K562 (cell line): Measurements from ENCODE around the gene SCFD2. TPM values are rescaled to one million over a fixed set of nuclear protein-coding genes. Genes with fewer than 3 reads are reported as not detected.

Source experiments
- ATAC-seq: fragments of 200-7000 bp; cut with Tn5 transposase; 3 replicates; pipeline ENCODE4 v1.9.1; 2020; ENCODE audit warnings: moderate library complexity
- BruUV-seq: library from RNA; stranded (reverse); fragments of 400-500 nt; replicated peaks from 2 replicates; lab custom pipeline; 2021; lab: Mats Ljungman, UMichigan
- CTCF ChIA-PET: fragments of 300-600 bp; formaldehyde crosslinking; extraction: SDS; loops from one replicate; lab custom pipeline; 2021; ENCODE audit warnings: low intra/inter-chr PET ratio; lab: Yijun Ruan, JAX
- POLR2A ChIA-PET: fragments of 300-600, 350-650 bp; sonication (Branson Sonifier 250); formaldehyde crosslinking; extraction: SDS; loops from one replicate; lab custom pipeline; 2021; ENCODE audit warnings: antibody characterized with exemption, inconsistent platforms; lab: Yijun Ruan, JAX
- DNase-seq, 4 experiments: peaks; one replicate each; pipeline versions ENCODE4 v3.0.0 to v3.0.0-alpha.2; 2011 to 2018; ENCODE audit warnings: low spot score in 3 of 4, mixed read lengths in 3 of 4; ENCODE audit errors: extremely low read depth in 1 of 4
- FAIRE-seq: peaks from 2 replicates; lab custom pipeline; 2011; peaks lifted over from hg19 to GRCh38; lab: Jason Lieb, UNC
- H2AFZ ChIP-seq: 2 replicates; pipeline ENCODE4 v1.6.0; 2011; ENCODE audit warnings: low read depth, low read length, control low read depth, inconsistent platforms
- H3K27ac ChIP-seq: fragments of 200-600 bp; 3 replicates; pipeline ENCODE4 v1.8.0; 2011; ENCODE audit warnings: low read depth, mild to moderate bottlenecking, control low read depth, inconsistent platforms, low read length, moderate library complexity, mixed read lengths; ENCODE audit errors: extremely low read depth
- H3K27me3 ChIP-seq, 2 experiments: fragments of 300-600 bp in 1 of 2; 2 replicates in 1 of 2; 3 replicates in 1 of 2; pipeline versions ENCODE4 v1.6.0 to v1.8.0; 2011; ENCODE audit warnings: inconsistent platforms in 2 of 2, low read length in 2 of 2, mild to moderate bottlenecking in 1 of 2, mixed read lengths in 1 of 2, moderate library complexity in 1 of 2; ENCODE audit not compliant: control insufficient read depth in 2 of 2, insufficient read depth in 2 of 2
- H3K36me3 ChIP-seq: fragments of 300-600 bp; 3 replicates; pipeline ENCODE4 v1.8.0; 2011; ENCODE audit warnings: mild to moderate bottlenecking, low read length, inconsistent platforms; ENCODE audit not compliant: control insufficient read depth, insufficient read depth
- H3K4me1 ChIP-seq, 2 experiments: fragments of 200-600 bp in 1 of 2; replicated peaks in 1 of 2; 2 replicates in 1 of 2; 3 replicates in 1 of 2; pipeline versions ENCODE4 v1.5.1 to v1.8.0; 2011; ENCODE audit warnings: inconsistent platforms in 2 of 2, low read length in 2 of 2, mild to moderate bottlenecking in 1 of 2, mixed read lengths in 1 of 2, moderate library complexity in 1 of 2; ENCODE audit not compliant: control insufficient read depth in 2 of 2, insufficient read depth in 2 of 2
- H3K4me2 ChIP-seq: 2 replicates; pipeline ENCODE4 v1.6.1; 2011; ENCODE audit warnings: low read length, control low read depth, inconsistent platforms, mixed read lengths; ENCODE audit not compliant: insufficient read depth
- H3K4me3 ChIP-seq: fragments of 200-600 bp; sonication (generic), shearing (Covaris generic); 2 replicates; pipeline ENCODE4 v1.5.1; 2016; ENCODE audit warnings: control low read depth, inconsistent platforms
- H3K79me2 ChIP-seq: fragments of 200-600 bp; 3 replicates; pipeline ENCODE4 v1.8.0; 2011; ENCODE audit warnings: low read length, inconsistent platforms; ENCODE audit not compliant: control insufficient read depth, insufficient read depth
- H3K9ac ChIP-seq, 2 experiments: 2 replicates each; pipeline versions ENCODE4 v1.6.0 to v1.6.1; 2011; ENCODE audit warnings: low read depth in 2 of 2, low read length in 2 of 2, control low read depth in 1 of 2, inconsistent platforms in 1 of 2, mild to moderate bottlenecking in 1 of 2, mixed read lengths in 1 of 2; ENCODE audit not compliant: insufficient read depth in 1 of 2
- H3K9me1 ChIP-seq: one replicate; pipeline ENCODE4 v1.6.0; 2011; ENCODE audit warnings: inconsistent platforms, mild to moderate bottlenecking, low read length, moderate library complexity; ENCODE audit not compliant: control insufficient read depth, insufficient read depth
- H3K9me3 ChIP-seq: replicated peaks from 2 replicates; pipeline ENCODE4 v1.5.1; 2011; ENCODE audit warnings: low read depth, low read length, inconsistent platforms; ENCODE audit not compliant: control insufficient read depth, insufficient read depth
- H4K20me1 ChIP-seq: replicated peaks from 2 replicates; pipeline ENCODE4 v1.6.1; 2011; ENCODE audit warnings: low read length, inconsistent platforms, mixed read lengths; ENCODE audit not compliant: control insufficient read depth, insufficient read depth
- AFF1 ChIP-seq, 2 experiments: fragments of 450-650 bp; IDR thresholded peaks; 2 replicates each; pipeline ENCODE4 v1.6.1; 2018; ENCODE audit warnings: mild to moderate bottlenecking in 2 of 2, low read depth in 1 of 2; ENCODE audit not compliant: partially characterized antibody in 2 of 2
- CSDE1 ChIP-seq, 2 experiments: fragments of 450-650 bp; IDR thresholded peaks; 2 replicates each; pipeline ENCODE4 v1.6.1; 2016; ENCODE audit warnings: mild to moderate bottlenecking in 1 of 2
- DPF2 ChIP-seq: fragments of 450-650 bp; IDR thresholded peaks from 2 replicates; pipeline ENCODE4 v1.6.1; 2016
- FOXA1 ChIP-seq: fragments of 450-650 bp; IDR thresholded peaks from 2 replicates; pipeline ENCODE4 v1.6.1; 2016; ENCODE audit warnings: mild to moderate bottlenecking, borderline replicate concordance
- FOXK1 ChIP-seq: sonication (generic); formaldehyde crosslinking; IDR thresholded peaks from 2 replicates; pipeline ENCODE4 v1.8.0; 2022; ENCODE audit warnings: missing genetic modification reagents, mild to moderate bottlenecking, borderline replicate concordance
- MAZ ChIP-seq, 2 experiments: fragments of 450-650 bp in 1 of 2; sonication (generic) in 1 of 2; formaldehyde crosslinking; IDR thresholded peaks in 1 of 2; conservative IDR thresholded peaks in 1 of 2; 2 replicates each; pipeline versions ENCODE4 v1.4.0 to v1.5.0; 2020; ENCODE audit warnings: mild to moderate bottlenecking in 1 of 2, missing genetic modification reagents in 1 of 2
- MECOM ChIP-seq: fragments of 250-450 bp; sonication (Bioruptor Pico); IDR thresholded peaks from 2 replicates; pipeline ENCODE4 v1.8.0; 2022; ENCODE audit warnings: inconsistent platforms
- SMAD2 ChIP-seq: fragments of 150-350 bp; IDR thresholded peaks from 2 replicates; pipeline ENCODE4 v1.6.1; 2014; ENCODE audit warnings: low read depth, mild to moderate bottlenecking, low read length
- SREBF2 ChIP-seq: sonication (generic); formaldehyde crosslinking; IDR thresholded peaks from 2 replicates; pipeline ENCODE4 v1.4.0; 2020; ENCODE audit warnings: mild to moderate bottlenecking, missing genetic modification reagents
- XRCC3 ChIP-seq: fragments of 450-650 bp; IDR thresholded peaks from 2 replicates; pipeline ENCODE4 v1.6.1; 2017; ENCODE audit warnings: mild to moderate bottlenecking, moderate library complexity
- ZNF830 ChIP-seq: fragments of 250-450 bp; sonication (Bioruptor Pico); IDR thresholded peaks from 2 replicates; pipeline ENCODE4 v1.5.0; 2021; ENCODE audit warnings: mild to moderate bottlenecking
- WGBS: fragments of 100-300 bp; shearing (Covaris generic); methylation state at CpG from one replicate; pipeline ENCODE4 v1.1.6; 2016; ENCODE audit warnings: low coverage, mixed read lengths; ENCODE audit not compliant: insufficient coverage; ENCODE audit errors: missing lambda C conversion rate; 5-methylcytosine and 5-hydroxymethylcytosine counted together
- in situ Hi-C: fragments of 300-500 bp; cut with MboI; formaldehyde crosslinking; loops from 4 replicates; pipeline ENCODE4 v1.15.0; 2018; ENCODE audit warnings: inconsistent platforms, mixed read lengths
- intact Hi-C: fragments of 100-400 bp; cut with micrococcal nuclease; formaldehyde crosslinking; loops from 2 replicates; pipeline ENCODE4 v1.14.2; 2022
- polyA plus RNA-seq, 8 experiments: library from polyadenylated mRNA; depleted of rRNA in 4 of 8; stranded (reverse) in 5 of 8; unstranded in 3 of 8; fragments of >200 nt; fragmentation: Nextera tagmentation in 2 of 8; fragmentation: Illumina TruSeq in 1 of 8; extraction: Ambion mirVana in 2 of 8; extraction: Trizol in 1 of 8; gene quantifications; 2 replicates each; pipeline versions ENCODE4 v1.2.1 to v1.2.3, GENCODE V29; 2011 to 2014; ENCODE audit warnings: inconsistent platforms in 1 of 8, missing spikeins in 1 of 8
- total RNA-seq, 7 experiments: library from RNA; depleted of rRNA in 6 of 7; stranded (reverse); fragments of >200 nt in 6 of 7; fragmentation: Illumina TruSeq in 2 of 7; extraction: Trizol in 2 of 7; gene quantifications; 2 replicates each; pipeline versions ENCODE4 v1.2.1 to v1.2.3, GENCODE V29; 2011 to 2021; ENCODE audit warnings: low replicate concordance in 1 of 7
- TF ChIP-seq, protein P1 (sequence below): sonication (generic); formaldehyde crosslinking; IDR thresholded peaks from 2 replicates; pipeline ENCODE4 v1.8.0; 2022; ENCODE audit warnings: mild to moderate bottlenecking, missing genetic modification reagents

Gene SCFD2
- total and polyA plus RNA-seq, 9 of the 15 experiments (the other 6 are each of a cell fraction or from before 2014, with no cell fraction given): 5.7 to 30.3 (median 22.8) TPM

DNA sequence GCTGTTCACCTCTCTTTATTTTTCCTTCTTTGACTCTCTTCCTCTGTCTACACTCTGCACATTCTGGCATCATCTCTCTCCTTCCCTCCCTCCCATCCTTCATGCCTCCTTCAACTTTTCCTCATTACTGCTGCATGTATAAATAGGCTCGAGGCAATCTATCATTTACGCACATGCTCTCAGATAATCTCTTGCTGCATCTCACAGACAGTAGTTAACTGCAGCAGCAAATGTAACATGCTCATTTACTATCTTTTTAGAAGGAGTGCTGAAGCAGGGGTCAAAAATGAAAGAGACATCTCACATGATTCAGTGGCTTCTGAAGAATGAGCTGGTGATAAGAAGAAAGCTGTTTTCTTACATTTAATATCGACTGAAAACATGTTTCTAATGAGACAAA lies 376.0 kb downstream of the SCFD2 start:
- intact Hi-C loops: loop anchor here (10.0 kb wide), 1 partner anchor 195 kb away; no protein-coding TSS in a partner anchor

More for the DNA sequence above, 376.0 kb downstream of the SCFD2 start:
- in situ Hi-C loops: loop anchor here (10.0 kb wide), 1 partner anchor 615 kb away; no protein-coding TSS in a partner anchor
- WGBS: 2% methylated on average over 3 of the region's 3 CpGs
- ChIA-PET CTCF (interaction anchor here (0.7 kb wide), 1 partner anchor 386 kb away, joined by 3 read pairs; no protein-coding TSS in a partner anchor), POLR2A (interaction anchor here (0.6 kb wide), 1 partner anchor 215 kb away, joined by 3 read pairs; no protein-coding TSS in a partner anchor)
- Histone ChIP-seq H3K9me3 (no peaks in the 10 kb centered on the region), H3K27ac (no peak overlapping the region), H3K36me3 (no peaks in the 10 kb centered on the region), H3K9me1 (no peaks in the 10 kb centered on the region), H3K4me1 (no peaks in the 10 kb centered on the region), H3K4me3 (no peak overlapping the region), H3K4me2 (no peak overlapping the region), H3K79me2 (no peaks in the 10 kb centered on the region), H4K20me1 (no peaks in the 10 kb centered on the region), H3K9ac (no peak overlapping the region), H2AFZ (no peak overlapping the region), H3K27me3 (no peaks in the 10 kb centered on the region)
- FAIRE-seq (no peak), DNase-seq (no peak), ATAC-seq (no peak)
- TF ChIP-seq SMAD2 (no peak), ZNF830 (CRISPR knock-in tag) (no peak), CSDE1 (IDR thresholded peaks at IDR 0.05) (no peak), MAZ (CRISPR knock-in tag; conservative IDR thresholded peaks at IDR 0.05 in 1 of 2, IDR thresholded peaks at IDR 0.05 in 1 of 2) (no peak), DPF2 (no peak), FOXK1 (CRISPR knock-in tag) (no peak), SREBF2 (CRISPR knock-in tag) (no peak), XRCC3 (no peak), MECOM (CRISPR knock-in tag) (no peak), FOXA1 (no peak), AFF1 (IDR thresholded peaks at IDR 0.05; ENCODE audit: low read depth in 1 of 2, partially characterized antibody in 2 of 2) (no peak)
- TF ChIP-seq, protein P1, sequence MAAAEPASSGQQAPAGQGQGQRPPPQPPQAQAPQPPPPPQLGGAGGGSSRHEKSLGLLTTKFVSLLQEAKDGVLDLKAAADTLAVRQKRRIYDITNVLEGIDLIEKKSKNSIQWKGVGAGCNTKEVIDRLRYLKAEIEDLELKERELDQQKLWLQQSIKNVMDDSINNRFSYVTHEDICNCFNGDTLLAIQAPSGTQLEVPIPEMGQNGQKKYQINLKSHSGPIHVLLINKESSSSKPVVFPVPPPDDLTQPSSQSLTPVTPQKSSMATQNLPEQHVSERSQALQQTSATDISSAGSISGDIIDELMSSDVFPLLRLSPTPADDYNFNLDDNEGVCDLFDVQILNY: no peak
- BruUV-seq: no TSS peak
